GM12878 (cell line): ENCODE measurements around the gene ZSWIM3. TPM values are rescaled to one million over a fixed set of nuclear protein-coding genes. Genes with fewer than 3 reads are reported as not detected.

ENCODE experiments used
- ELK1 ChIP-seq: IDR thresholded peaks from 2 replicates; pipeline ENCODE4 v1.6.1; 2012; ENCODE audit warnings: low read depth, low read length, improper control_type of control experiment
- IRF5 ChIP-seq: fragments of 450-650 bp; IDR thresholded peaks from 2 replicates; pipeline ENCODE4 v1.6.1; 2017; ENCODE audit warnings: borderline replicate concordance
- KLF5 ChIP-seq: fragments of 450-650 bp; IDR thresholded peaks from 2 replicates; pipeline ENCODE4 v1.6.1; 2014; ENCODE audit warnings: mild to moderate bottlenecking; ENCODE audit not compliant: partially characterized antibody
- LARP7 ChIP-seq: fragments of 450-650 bp; IDR thresholded peaks from 2 replicates; pipeline ENCODE4 v1.6.1; 2017; ENCODE audit warnings: mild to moderate bottlenecking
- NFIC ChIP-seq: IDR thresholded peaks from 2 replicates; pipeline ENCODE4 v1.6.1; 2012; ENCODE audit warnings: low read depth, mild to moderate bottlenecking, inconsistent platforms, low read length, moderate library complexity
- NFXL1 ChIP-seq: fragments of 450-650 bp; IDR thresholded peaks from 2 replicates; pipeline ENCODE4 v1.6.1; 2017; ENCODE audit warnings: antibody characterized with exemption, mild to moderate bottlenecking, borderline replicate concordance
- NFYB ChIP-seq: IDR thresholded peaks from 2 replicates; pipeline ENCODE4 v1.6.1; 2011; ENCODE audit warnings: low read depth, mild to moderate bottlenecking, low read length, improper control_type of control experiment, moderate library complexity; ENCODE audit not compliant: insufficient read depth
- NR2C2 ChIP-seq: IDR thresholded peaks from 2 replicates; pipeline ENCODE4 v1.6.1; 2011; ENCODE audit warnings: borderline replicate concordance, low read depth; ENCODE audit not compliant: control insufficient read depth, insufficient read length
- RFX5 ChIP-seq: IDR thresholded peaks from 2 replicates; pipeline ENCODE4 v1.6.1; 2011; ENCODE audit warnings: low read depth, low read length, improper control_type of control experiment
- ZBTB33 ChIP-seq: fragments of 450-650 bp; IDR thresholded peaks from 2 replicates; pipeline ENCODE4 v1.6.1; 2017; ENCODE audit warnings: mild to moderate bottlenecking
- ZNF384 ChIP-seq: IDR thresholded peaks from 2 replicates; pipeline ENCODE4 v1.6.1; 2012; ENCODE audit warnings: low read depth, mild to moderate bottlenecking, low read length, improper control_type of control experiment, borderline replicate concordance
- polyA plus RNA-seq, 11 experiments: library from polyadenylated mRNA; depleted of rRNA in 4 of 11; unstranded in 6 of 11; stranded (reverse) in 5 of 11; fragments of >200 nt; fragmentation: Nextera tagmentation in 4 of 11; fragmentation: Illumina TruSeq in 1 of 11; extraction: Ambion mirVana in 4 of 11; extraction: Trizol in 1 of 11; gene quantifications; 1 replicate in 1 of 11; 2 replicates in 10 of 11; pipeline versions ENCODE4 v1.2.1 to v1.2.3, GENCODE V29; 2011 to 2016; ENCODE audit warnings: inconsistent platforms in 2 of 11, missing spikeins in 2 of 11, low read depth in 1 of 11
- total RNA-seq, 4 experiments: library from RNA; depleted of rRNA in 3 of 4; stranded (reverse); fragments of >200 nt in 3 of 4; fragmentation: Illumina TruSeq in 1 of 4; extraction: Trizol in 1 of 4; gene quantifications; 2 replicates each; pipeline versions ENCODE4 v1.2.1 to v1.2.3, GENCODE V29; 2013 to 2021
- TF ChIP-seq, protein P1 (sequence below): IDR thresholded peaks from 2 replicates; pipeline ENCODE4 v1.6.1; 2012; ENCODE audit warnings: mild to moderate bottlenecking, low read depth, low read length
- TF ChIP-seq, protein P2 (sequence below): fragments of 450-650 bp; IDR thresholded peaks from 2 replicates; pipeline ENCODE4 v1.6.1; 2017; ENCODE audit warnings: low read depth, mild to moderate bottlenecking, moderate library complexity

Gene ZSWIM3
- total and polyA plus RNA-seq, 10 of the 15 experiments (the other 5 are each of a cell fraction or from before 2014, with no cell fraction given): 1.6 to 5.1 (median 4.2) TPM

GRCh38 chr20:45904583-45905504, 47.4 kb downstream of the ZSWIM3 start (continued):
- TF ChIP-seq NR2C2 (no peak), IRF5 (no peak), ZBTB33 (no peak), NFXL1 (no peak), RFX5 (no peak), ELK1 (no peak), ZNF384 (no peak), NFIC (no peak), NFYB (no peak), KLF5 (no peak), LARP7 (no peak)
- TF ChIP-seq, protein P1, sequence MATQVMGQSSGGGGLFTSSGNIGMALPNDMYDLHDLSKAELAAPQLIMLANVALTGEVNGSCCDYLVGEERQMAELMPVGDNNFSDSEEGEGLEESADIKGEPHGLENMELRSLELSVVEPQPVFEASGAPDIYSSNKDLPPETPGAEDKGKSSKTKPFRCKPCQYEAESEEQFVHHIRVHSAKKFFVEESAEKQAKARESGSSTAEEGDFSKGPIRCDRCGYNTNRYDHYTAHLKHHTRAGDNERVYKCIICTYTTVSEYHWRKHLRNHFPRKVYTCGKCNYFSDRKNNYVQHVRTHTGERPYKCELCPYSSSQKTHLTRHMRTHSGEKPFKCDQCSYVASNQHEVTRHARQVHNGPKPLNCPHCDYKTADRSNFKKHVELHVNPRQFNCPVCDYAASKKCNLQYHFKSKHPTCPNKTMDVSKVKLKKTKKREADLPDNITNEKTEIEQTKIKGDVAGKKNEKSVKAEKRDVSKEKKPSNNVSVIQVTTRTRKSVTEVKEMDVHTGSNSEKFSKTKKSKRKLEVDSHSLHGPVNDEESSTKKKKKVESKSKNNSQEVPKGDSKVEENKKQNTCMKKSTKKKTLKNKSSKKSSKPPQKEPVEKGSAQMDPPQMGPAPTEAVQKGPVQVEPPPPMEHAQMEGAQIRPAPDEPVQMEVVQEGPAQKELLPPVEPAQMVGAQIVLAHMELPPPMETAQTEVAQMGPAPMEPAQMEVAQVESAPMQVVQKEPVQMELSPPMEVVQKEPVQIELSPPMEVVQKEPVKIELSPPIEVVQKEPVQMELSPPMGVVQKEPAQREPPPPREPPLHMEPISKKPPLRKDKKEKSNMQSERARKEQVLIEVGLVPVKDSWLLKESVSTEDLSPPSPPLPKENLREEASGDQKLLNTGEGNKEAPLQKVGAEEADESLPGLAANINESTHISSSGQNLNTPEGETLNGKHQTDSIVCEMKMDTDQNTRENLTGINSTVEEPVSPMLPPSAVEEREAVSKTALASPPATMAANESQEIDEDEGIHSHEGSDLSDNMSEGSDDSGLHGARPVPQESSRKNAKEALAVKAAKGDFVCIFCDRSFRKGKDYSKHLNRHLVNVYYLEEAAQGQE: no peak
- TF ChIP-seq, protein P2, sequence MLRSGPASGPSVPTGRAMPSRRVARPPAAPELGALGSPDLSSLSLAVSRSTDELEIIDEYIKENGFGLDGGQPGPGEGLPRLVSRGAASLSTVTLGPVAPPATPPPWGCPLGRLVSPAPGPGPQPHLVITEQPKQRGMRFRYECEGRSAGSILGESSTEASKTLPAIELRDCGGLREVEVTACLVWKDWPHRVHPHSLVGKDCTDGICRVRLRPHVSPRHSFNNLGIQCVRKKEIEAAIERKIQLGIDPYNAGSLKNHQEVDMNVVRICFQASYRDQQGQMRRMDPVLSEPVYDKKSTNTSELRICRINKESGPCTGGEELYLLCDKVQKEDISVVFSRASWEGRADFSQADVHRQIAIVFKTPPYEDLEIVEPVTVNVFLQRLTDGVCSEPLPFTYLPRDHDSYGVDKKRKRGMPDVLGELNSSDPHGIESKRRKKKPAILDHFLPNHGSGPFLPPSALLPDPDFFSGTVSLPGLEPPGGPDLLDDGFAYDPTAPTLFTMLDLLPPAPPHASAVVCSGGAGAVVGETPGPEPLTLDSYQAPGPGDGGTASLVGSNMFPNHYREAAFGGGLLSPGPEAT: no peak
